HG03045 (cell line): Measurements from ENCODE around the gene FNDC3B.
"Not testable (repeated sequence)": the region's sequence is repeated elsewhere in the genome, so short reads cannot be mapped to it uniquely, and the experiment has no call there.

ENCODE experiments used
- ATAC-seq: cut with Tn5 transposase; IDR thresholded peaks from one replicate; pipeline ENCODE4 v1.9.1; 2021; ENCODE audit warnings: mild to moderate bottlenecking, moderate library complexity; ENCODE audit not compliant: unreplicated experiment

FNDC3B gene

GRCh38 chr3:172228036-172228415 is 188.6 kb downstream of the FNDC3B start:
- ATAC-seq = no peak

GRCh38 chr3:172229462-172229861 is 190.1 kb downstream of the FNDC3B start:
- ATAC-seq = no peak

- ATAC-seq = no peak
Observed at GRCh38 chr3:172231318-172231901, 192.0 kb downstream of the FNDC3B start.

GRCh38 chr3:172232579-172233212 is 193.3 kb downstream of the FNDC3B start:
- ATAC-seq = no peak

- ATAC-seq = no peak
Observed at GRCh38 chr3:172233474-172234277, 194.3 kb downstream of the FNDC3B start.

GRCh38 chr3:172235698-172236097 is 196.3 kb downstream of the FNDC3B start:
- ATAC-seq = no peak

- no peak for ATAC-seq
Observed at GRCh38 chr3:172236771-172237742, 197.7 kb downstream of the FNDC3B start.

- ATAC-seq = no peak
Observed at GRCh38 chr3:172238188-172238587, 198.8 kb downstream of the FNDC3B start.

GRCh38 chr3:172239218-172239790 is 199.9 kb downstream of the FNDC3B start:
- ATAC-seq = no peak

- ATAC-seq = no peak
Observed at GRCh38 chr3:172241405-172241804, 202.0 kb downstream of the FNDC3B start.

- ATAC-seq = not testable (repeated sequence)
Observed at GRCh38 chr3:172242471-172242870, 203.1 kb downstream of the FNDC3B start.

- not testable (repeated sequence) for ATAC-seq
Observed at GRCh38 chr3:172243376-172243775, 204.0 kb downstream of the FNDC3B start.

GRCh38 chr3:172244011-172244410 is 204.6 kb downstream of the FNDC3B start:
- no peak for ATAC-seq

- no peak for ATAC-seq
Observed at GRCh38 chr3:172245241-172245640, 205.9 kb downstream of the FNDC3B start.

GRCh38 chr3:172246107-172246844 is 206.9 kb downstream of the FNDC3B start:
- no peak for ATAC-seq

- no peak for ATAC-seq
Observed at GRCh38 chr3:172247525-172248274, 208.3 kb downstream of the FNDC3B start.

- no peak for ATAC-seq
Observed at GRCh38 chr3:172249039-172249438, 209.7 kb downstream of the FNDC3B start.

- ATAC-seq = no peak
Observed at GRCh38 chr3:172251211-172251610, 211.8 kb downstream of the FNDC3B start.

GRCh38 chr3:172253200-172253599 is 213.8 kb downstream of the FNDC3B start:
- no peak for ATAC-seq
